ENCODE data around the gene LPCAT1.
"Not testable (repeated sequence)": the region's sequence is repeated elsewhere in the genome, so short reads cannot be mapped to it uniquely, and the experiment has no call there.

LPCAT1 gene

DNA sequence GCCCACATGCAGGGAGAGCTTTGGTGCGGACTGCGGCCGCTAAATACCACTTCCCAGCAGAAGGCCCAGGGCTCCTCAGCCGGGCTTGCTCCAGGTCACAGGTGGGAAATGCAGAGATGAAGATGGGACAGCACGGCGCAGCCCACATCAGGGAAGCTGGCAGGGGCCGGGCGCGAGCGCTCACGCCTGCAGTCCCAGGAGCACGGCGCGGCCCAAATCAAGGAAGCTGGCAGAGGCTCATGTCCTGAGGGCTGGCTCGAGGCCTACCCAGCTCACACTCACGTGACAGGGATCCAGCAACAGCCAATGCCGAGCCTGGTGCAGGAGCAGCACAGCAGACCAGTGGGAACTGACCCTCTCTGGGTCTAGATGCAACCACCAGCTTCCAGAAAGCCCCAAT, 16.3 kb downstream of the LPCAT1 start:
- FAIRE-seq, result no peak

DNA sequence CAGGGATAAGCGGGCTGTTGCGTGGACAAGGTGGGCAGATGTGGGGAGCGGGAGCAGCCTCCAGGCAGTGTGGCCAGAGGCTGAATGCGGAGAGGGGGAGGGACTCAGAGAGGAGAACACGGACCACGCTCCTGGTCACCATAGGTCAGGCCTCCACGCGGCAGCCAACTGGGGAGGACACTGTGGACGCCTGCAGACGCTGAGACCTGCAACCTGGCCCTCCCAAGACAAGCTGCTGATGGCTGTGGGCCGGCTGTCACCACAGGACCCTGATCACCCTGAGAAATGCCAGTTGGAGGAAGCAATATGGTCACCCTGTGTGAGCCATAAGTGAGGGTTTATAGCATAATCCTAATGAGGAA, 16.8 kb downstream of the LPCAT1 start:
- no peak for FAIRE-seq

DNA sequence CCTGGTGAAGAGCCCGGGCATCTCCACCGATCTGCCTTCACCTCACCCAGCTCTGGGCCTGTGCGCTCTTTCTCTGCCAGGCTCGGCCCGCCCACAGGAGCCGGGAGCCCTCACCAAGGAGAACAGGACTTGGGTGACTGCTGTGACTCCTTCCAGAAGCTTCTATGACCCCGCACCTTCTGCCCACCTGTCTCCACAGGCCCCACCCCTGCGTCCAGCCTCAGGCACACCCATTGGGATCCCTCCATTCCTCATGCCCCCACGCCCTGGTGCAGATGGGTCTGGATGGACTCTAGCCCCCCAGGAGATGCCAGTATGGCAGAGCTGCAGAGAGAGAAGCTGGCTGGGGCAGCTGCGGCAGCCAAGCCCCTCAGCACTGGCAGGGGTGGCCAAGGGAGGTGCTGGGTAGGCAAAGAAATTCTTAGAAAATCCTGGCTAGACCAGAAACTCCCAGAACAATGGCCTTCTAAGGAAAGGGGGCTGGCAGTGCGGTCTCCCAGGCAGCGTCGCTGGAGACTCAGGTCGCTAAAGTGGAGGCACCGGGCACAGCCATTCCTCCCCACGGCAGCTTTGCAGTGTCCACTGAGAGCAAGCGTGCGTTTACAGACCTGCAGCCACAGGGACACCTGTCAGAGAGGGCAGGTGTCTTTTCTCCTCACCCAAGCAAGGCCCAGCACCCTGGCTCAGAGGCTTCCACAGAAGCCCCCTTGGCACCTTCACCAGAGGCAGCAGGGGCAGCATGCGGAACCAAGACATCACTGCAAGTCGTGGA, 17.3 kb downstream of the LPCAT1 start:
- no peak for FAIRE-seq

GRCh38 chr5:1505506-1506241, 18.1 kb downstream of the LPCAT1 start:
- FAIRE-seq, result no peak

GRCh38 chr5:1505089-1505488, 18.7 kb downstream of the LPCAT1 start:
- FAIRE-seq, result not testable (repeated sequence)

GRCh38 chr5:1504617-1505016, 19.1 kb downstream of the LPCAT1 start:
- no peak for FAIRE-seq

DNA sequence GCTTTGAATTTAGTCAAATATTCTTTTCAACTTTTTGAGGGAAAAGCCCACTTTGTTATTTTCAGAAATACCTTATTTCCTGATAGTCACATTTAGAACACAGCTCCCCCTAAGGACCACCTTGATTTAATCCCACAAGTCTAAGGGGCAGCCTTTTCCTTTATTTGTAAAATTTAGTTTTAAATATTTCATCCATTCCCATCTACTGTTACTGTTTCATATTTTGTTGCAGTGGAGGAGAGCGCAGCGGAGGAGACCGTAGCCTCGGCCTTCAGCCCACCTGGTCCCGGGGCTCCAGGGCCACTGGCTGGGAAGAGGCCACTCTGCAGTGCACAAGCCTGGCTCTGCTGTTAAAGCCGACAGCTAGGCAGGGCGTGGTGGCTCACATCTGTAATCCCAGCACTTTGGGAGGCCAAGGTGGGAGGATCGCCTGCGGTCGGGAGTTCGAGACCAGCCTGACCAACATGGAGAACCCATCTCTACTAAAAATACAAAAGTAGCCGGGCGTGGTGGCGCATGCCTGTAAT, 19.6 kb downstream of the LPCAT1 start:
- FAIRE-seq, result no peak

GRCh38 chr5:1503241-1504068, 20.3 kb downstream of the LPCAT1 start:
- no peak for FAIRE-seq

GRCh38 chr5:1502737-1503120, 21.0 kb downstream of the LPCAT1 start:
- FAIRE-seq, result no peak

DNA sequence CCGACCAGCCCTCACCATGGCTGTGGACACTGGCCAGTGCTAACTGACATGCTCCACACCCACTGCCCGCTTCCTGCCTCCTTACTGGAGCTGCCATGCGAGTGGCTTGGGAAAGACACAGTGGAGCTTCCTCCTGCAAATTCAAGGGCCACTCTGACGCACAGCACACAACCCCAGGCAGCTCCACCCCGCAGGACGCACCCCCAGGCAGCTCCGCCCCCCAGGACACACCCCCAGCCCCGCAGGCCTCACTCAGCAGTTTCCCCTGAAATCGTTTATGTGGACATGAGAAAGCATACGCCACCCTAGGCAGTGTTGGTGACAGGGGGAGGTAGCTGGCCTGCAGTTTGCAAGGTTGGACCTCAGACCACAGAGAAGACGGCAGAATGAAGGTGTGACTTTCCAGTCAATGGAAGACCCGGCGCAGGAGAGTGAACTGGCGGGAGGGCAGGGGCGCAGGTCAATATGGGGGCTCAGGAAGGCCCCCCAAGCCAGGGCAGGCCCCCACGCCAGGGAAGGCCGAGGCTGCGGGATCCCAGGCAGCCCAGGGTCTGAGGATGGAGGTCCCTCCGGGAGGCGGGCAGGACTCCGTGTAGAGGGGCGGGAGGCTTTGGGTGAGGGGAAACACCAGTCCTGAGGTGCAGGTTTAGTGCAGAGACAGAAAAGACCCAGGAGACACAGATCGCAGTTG, 21.6 kb downstream of the LPCAT1 start:
- no peak for FAIRE-seq

DNA sequence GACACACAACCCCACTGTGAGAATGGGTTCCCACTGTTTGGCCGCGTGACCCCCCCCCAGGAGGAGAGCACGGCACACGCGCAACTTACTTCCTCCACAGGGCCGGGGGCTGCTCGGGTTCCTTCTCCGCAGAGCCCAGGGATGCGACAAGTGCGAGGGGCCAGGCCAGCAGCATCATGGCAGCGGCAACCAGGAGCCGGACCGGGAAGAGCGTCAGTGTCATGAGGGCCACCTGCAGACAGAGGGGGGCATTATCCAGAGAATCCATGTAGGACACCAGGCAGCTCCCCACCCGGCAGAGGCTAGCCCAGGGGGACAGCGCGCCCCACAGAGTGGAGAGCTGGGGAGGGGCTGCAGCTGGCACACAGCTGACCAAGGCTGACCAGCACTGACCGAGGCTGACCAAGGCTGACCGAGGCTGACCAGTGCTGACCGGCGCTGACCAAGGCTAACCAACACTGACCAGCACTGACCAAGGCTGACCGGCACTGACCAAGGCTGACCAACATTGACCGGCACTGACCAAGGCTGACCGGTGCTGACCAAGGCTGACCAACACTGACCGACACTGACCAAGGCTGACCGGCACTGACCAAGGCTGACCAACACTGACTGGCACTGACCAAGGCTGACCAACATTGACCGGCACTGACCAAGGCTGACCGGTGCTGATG, 22.3 kb downstream of the LPCAT1 start:
- no peak for FAIRE-seq

- FAIRE-seq, result no peak
Observed at GRCh38 chr5:1500411-1501091, 23.2 kb downstream of the LPCAT1 start.

GRCh38 chr5:1499851-1500250, 23.9 kb downstream of the LPCAT1 start:
- FAIRE-seq, result no peak

DNA sequence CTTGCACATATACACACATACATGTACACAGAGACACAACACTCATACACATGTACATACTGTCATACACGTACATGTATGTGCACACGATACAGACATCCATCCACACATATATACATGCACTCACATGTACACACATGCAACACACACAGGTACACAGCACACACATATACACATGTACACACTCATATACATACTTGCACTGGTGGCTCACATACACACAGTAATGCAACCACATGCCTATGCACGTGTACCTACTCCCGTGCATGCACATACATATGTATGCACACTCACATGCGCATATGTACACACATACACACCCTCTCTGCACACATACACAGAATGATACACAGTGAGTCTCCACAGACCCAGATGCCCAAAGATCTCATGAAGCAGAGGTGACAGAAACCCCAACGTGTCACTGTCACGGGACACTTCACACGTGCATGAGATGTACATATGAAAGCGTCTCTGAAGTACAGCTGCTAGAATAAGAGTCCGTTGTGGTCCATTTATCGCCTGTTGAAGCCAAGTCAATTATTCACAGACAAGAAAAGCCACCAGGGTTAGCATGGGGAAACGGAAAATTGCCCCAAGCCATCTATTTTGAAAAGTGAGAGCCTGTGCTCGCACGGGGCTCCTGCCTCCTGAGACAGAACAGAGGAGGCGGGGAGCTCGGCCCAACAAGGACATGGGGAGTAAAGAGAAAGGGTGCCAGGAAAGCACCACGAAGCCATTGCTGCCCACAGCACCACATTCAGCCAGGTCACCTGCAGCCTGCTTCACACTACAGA, 24.9 kb downstream of the LPCAT1 start:
- no peak for FAIRE-seq

GRCh38 chr5:1497795-1498622, 25.8 kb downstream of the LPCAT1 start:
- no peak for FAIRE-seq

GRCh38 chr5:1497242-1497777, 26.4 kb downstream of the LPCAT1 start:
- no peak for FAIRE-seq

- no peak for FAIRE-seq
Observed at GRCh38 chr5:1495525-1495897, 28.2 kb downstream of the LPCAT1 start.

- no peak for FAIRE-seq
Observed at GRCh38 chr5:1494780-1495524, 28.8 kb downstream of the LPCAT1 start.

- FAIRE-seq, result no peak
Observed at GRCh38 chr5:1493941-1494340, 29.8 kb downstream of the LPCAT1 start.
